ENCODE measurements around the gene BMP6.
"Not testable (repeated sequence)": the region's sequence is repeated elsewhere in the genome, so short reads cannot be mapped to it uniquely, and the experiment has no call there.

Gene BMP6

DNA sequence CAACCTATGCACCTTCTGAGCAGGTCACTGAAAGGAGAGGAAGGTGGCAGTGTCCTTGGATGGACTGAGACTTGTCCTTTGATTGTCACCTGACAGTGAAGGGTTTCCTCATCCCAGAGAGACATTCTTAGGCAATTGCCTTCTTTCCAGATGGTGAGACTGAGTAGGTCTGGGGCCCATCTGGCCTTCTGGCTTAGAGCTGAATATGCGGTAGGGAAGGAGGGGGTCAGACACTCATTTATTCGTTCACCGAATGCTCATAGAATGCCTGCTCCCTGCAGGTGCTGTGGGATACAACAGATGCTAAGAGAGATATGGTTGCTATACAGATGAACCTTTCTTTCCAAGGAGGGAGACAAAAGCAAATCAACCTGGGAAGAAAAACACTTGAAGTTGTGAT is 76.8 kb downstream of the BMP6 start:
- Histone ChIP-seq H3K27me3 (ENCODE audit: low read depth, low read length) (no peaks in the 10 kb centered on the region), H3K9me3 (ENCODE audit: control insufficient read depth in 1 of 2, low read length in 2 of 2) (no peaks in the 10 kb centered on the region), H3K36me3 (ENCODE audit: control insufficient read depth in 1 of 2, insufficient read depth in 2 of 2, low read length in 2 of 2) (no peaks in the 10 kb centered on the region), H3K4me1 (ENCODE audit: control insufficient read depth in 1 of 2, insufficient read depth in 2 of 2, low read length in 2 of 2) (no peaks in the 10 kb centered on the region), H3K4me3 (ENCODE audit: low read depth in 1 of 2, low read length in 2 of 2) (no peak overlapping the region), H3K27ac (ENCODE audit: low read length) (no peak overlapping the region)

DNA sequence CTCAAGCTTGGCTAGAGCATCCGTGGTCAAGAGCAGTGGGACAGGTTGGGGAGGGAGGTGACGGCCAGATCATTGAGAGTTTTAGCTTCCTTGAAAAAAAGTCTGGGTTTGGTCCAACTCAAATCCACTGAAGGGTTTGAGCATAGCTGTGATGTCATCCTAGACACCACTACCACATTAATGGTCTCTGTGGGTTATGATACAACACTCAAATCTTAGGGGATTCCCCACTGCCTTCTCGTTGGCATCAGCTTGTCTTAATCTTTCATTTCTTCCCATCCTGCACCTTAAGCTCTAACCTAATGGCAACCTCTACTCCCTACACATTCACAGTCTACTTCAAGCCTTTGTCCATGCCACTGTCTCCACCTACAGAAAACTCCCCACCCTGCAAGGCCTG is 77.3 kb downstream of the BMP6 start:
- Histone ChIP-seq H3K4me3 (ENCODE audit: low read depth in 1 of 2, low read length in 2 of 2) (no peak overlapping the region), H3K27me3 (ENCODE audit: low read depth, low read length) (no peaks in the 10 kb centered on the region), H3K4me1 (ENCODE audit: control insufficient read depth in 1 of 2, insufficient read depth in 2 of 2, low read length in 2 of 2) (no peaks in the 10 kb centered on the region), H3K36me3 (ENCODE audit: control insufficient read depth in 1 of 2, insufficient read depth in 2 of 2, low read length in 2 of 2) (no peaks in the 10 kb centered on the region), H3K9me3 (ENCODE audit: control insufficient read depth in 1 of 2, low read length in 2 of 2) (no peaks in the 10 kb centered on the region), H3K27ac (ENCODE audit: low read length) (no peak overlapping the region)

DNA sequence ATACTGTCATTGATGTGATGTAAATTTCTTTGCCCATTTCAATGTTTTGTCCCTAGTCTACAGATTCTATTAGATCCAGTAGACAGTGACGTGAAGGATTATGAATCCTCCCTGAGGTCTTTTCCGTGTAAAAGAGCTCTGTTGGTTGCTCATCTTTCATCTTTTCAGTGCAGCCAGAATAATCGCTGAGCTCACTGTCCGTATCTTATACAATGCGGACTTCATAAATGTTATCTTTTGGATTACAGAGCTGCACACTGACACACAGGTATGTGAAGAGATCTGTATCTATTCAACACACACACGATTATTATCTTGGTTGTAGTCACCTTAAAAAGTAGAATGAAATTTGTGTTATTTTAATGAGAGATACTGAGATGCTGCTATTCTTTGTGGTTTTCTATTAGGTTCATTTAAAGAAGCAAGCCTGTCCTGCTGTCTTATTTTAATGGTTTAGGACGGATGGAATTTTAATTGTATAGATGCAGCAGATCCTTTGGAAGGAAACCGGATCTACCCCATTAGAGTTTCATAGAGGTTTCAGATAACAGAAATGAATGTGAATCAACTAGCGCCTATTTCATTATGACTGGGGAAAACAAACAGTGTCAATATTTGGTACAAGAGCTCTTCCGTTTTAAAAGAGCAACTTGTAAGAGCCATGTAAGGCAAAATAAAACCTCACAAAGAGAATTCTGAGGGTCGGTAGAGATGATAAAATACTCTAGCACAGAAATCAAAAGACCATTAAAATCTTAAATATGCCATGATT is 79.4 kb downstream of the BMP6 start:
- Histone ChIP-seq H3K27ac (ENCODE audit: low read length) (no peak overlapping the region), H3K4me1 (ENCODE audit: control insufficient read depth in 1 of 2, insufficient read depth in 2 of 2, low read length in 2 of 2) (no peaks in the 10 kb centered on the region), H3K4me3 (ENCODE audit: low read depth in 1 of 2, low read length in 2 of 2) (no peak overlapping the region), H3K27me3 (ENCODE audit: low read depth, low read length) (no peaks in the 10 kb centered on the region), H3K9me3 (ENCODE audit: control insufficient read depth in 1 of 2, low read length in 2 of 2) (no peaks in the 10 kb centered on the region), H3K36me3 (ENCODE audit: control insufficient read depth in 1 of 2, insufficient read depth in 2 of 2, low read length in 2 of 2) (no peaks in the 10 kb centered on the region)

DNA sequence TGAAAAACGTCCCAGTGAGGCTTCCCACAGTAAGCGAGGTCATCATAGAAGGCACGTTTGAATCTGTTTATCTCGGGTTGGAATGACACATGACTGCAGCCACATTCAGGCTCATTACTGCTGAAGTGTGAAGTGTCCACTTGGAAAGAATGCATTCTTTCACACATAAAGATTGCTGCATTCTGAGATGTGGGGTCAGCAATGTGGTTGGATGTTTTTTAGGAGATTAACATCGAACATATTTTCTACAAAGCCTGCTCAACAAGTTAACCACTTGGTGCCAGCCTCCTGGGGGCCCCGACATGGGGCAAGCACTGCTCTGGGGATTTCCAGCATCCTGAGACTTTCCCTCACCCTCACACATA is 79.9 kb downstream of the BMP6 start:
- no peaks in the 10 kb centered on the region for H3K4me1 ChIP-seq (ENCODE audit: control insufficient read depth in 1 of 2, insufficient read depth in 2 of 2, low read length in 2 of 2)
- no peaks in the 10 kb centered on the region for H3K27me3 ChIP-seq (ENCODE audit: low read depth, low read length)
- no peaks in the 10 kb centered on the region for H3K36me3 ChIP-seq (ENCODE audit: control insufficient read depth in 1 of 2, insufficient read depth in 2 of 2, low read length in 2 of 2)
- no peaks in the 10 kb centered on the region for H3K9me3 ChIP-seq (ENCODE audit: control insufficient read depth in 1 of 2, low read length in 2 of 2)
- no peak overlapping the region for H3K27ac ChIP-seq (ENCODE audit: low read length)
- no peak overlapping the region for H3K4me3 ChIP-seq (ENCODE audit: low read depth in 1 of 2, low read length in 2 of 2)

DNA sequence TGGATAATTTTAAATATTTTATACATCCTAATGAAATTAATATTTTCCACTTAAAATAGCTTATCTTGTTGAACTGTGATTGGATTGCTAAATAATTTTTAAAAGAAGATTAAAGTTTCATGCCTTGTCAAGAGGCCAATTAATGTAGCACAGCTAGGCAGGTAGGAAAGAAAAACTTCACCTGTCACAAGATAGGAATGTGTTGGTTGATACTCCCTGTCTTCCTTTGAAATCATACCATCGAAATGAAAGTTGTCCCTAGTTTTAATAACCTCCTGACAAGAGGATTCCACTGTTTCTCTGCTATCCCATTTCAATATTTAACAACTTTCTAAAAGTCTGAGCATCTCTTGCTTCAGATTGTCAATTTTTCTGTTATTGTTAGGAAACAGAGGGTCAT is 80.8 kb downstream of the BMP6 start:
- no peaks in the 10 kb centered on the region for H3K27me3 ChIP-seq (ENCODE audit: low read depth, low read length)
- no peak overlapping the region for H3K27ac ChIP-seq (ENCODE audit: low read length)
- no peaks in the 10 kb centered on the region for H3K36me3 ChIP-seq (ENCODE audit: control insufficient read depth in 1 of 2, insufficient read depth in 2 of 2, low read length in 2 of 2)
- H3K4me3 ChIP-seq (ENCODE audit: low read depth in 1 of 2, low read length in 2 of 2): no peak overlapping the region
- H3K4me1 ChIP-seq (ENCODE audit: control insufficient read depth in 1 of 2, insufficient read depth in 2 of 2, low read length in 2 of 2): no peaks in the 10 kb centered on the region
- H3K9me3 ChIP-seq (ENCODE audit: control insufficient read depth in 1 of 2, low read length in 2 of 2): no peaks in the 10 kb centered on the region

DNA sequence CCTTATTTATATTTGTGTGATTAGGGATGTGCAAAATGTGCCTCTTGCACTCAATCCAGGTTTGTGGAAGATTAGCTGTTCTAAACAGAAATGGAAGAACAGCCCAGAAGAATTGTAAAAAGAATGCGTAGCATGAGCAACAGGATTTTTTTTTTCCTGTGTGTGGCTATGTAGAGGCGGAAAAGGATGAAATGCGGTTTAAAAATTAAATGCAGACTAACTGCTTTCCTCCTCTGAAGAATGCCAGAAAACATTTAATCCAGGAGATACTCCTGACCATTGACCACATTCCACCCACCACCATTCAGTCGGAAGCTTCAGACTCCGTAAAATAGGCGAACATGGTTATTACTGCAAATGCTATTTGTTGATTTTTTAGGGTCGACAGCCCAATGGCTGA is 83.4 kb downstream of the BMP6 start:
- Histone ChIP-seq H3K4me1 (ENCODE audit: control insufficient read depth in 1 of 2, insufficient read depth in 2 of 2, low read length in 2 of 2) (no peaks in the 10 kb centered on the region), H3K27ac (ENCODE audit: low read length) (no peak overlapping the region), H3K9me3 (ENCODE audit: control insufficient read depth in 1 of 2, low read length in 2 of 2) (no peaks in the 10 kb centered on the region), H3K27me3 (ENCODE audit: low read depth, low read length) (no peaks in the 10 kb centered on the region), H3K4me3 (ENCODE audit: low read depth in 1 of 2, low read length in 2 of 2) (no peak overlapping the region), H3K36me3 (ENCODE audit: control insufficient read depth in 1 of 2, insufficient read depth in 2 of 2, low read length in 2 of 2) (no peaks in the 10 kb centered on the region)

DNA sequence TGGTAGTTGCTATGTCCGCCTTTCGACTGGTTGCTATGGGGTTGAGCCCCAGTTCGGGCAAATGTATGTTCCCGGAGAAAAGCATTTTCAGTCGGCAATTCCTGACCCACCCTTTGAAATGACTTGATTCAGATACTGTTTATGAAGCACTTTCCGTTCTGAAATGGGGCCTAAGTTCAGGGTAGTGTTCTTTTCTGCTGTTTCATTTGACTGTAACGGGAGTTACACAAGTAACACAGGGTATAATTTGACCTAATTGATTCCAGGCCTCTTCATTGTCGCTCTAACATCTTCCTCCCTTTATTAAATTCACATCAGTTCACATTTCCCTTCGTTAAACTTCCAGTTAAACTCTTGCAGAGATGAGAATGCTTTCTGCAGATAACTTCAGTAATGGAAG is 85.5 kb downstream of the BMP6 start:
- no peaks in the 10 kb centered on the region for H3K4me1 ChIP-seq (ENCODE audit: control insufficient read depth in 1 of 2, insufficient read depth in 2 of 2, low read length in 2 of 2)
- no peak overlapping the region for H3K27ac ChIP-seq (ENCODE audit: low read length)
- H3K27me3 ChIP-seq (ENCODE audit: low read depth, low read length): no peaks in the 10 kb centered on the region
- no peaks in the 10 kb centered on the region for H3K36me3 ChIP-seq (ENCODE audit: control insufficient read depth in 1 of 2, insufficient read depth in 2 of 2, low read length in 2 of 2)
- H3K4me3 ChIP-seq (ENCODE audit: low read depth in 1 of 2, low read length in 2 of 2): no peak overlapping the region
- no peaks in the 10 kb centered on the region for H3K9me3 ChIP-seq (ENCODE audit: control insufficient read depth in 1 of 2, low read length in 2 of 2)

DNA sequence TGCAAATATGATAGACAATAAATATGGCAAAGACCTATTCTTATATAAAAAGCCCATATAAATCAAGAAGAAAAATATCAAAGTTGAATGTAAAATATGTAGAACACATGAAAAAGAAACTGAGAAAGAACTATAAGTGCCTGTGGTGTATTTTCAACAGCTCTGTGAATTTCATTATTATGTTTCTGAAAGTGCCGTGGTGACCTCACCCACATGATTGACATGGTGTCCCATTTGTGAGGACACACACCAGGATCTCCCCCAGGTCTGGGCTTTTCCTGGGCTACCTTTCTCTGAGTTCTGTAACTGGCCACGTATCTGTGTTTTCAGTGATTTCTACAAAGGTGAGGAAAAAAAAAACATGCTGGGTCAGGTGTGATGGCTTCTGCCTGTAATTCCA is 86.7 kb downstream of the BMP6 start:
- Histone ChIP-seq H3K4me1 (ENCODE audit: control insufficient read depth in 1 of 2, insufficient read depth in 2 of 2, low read length in 2 of 2) (no peaks in the 10 kb centered on the region), H3K9me3 (ENCODE audit: control insufficient read depth in 1 of 2, low read length in 2 of 2) (no peaks in the 10 kb centered on the region), H3K27ac (ENCODE audit: low read length) (no peak overlapping the region), H3K36me3 (ENCODE audit: control insufficient read depth in 1 of 2, insufficient read depth in 2 of 2, low read length in 2 of 2) (no peaks in the 10 kb centered on the region), H3K4me3 (ENCODE audit: low read depth in 1 of 2, low read length in 2 of 2) (no peak overlapping the region), H3K27me3 (ENCODE audit: low read depth, low read length) (no peaks in the 10 kb centered on the region)

DNA sequence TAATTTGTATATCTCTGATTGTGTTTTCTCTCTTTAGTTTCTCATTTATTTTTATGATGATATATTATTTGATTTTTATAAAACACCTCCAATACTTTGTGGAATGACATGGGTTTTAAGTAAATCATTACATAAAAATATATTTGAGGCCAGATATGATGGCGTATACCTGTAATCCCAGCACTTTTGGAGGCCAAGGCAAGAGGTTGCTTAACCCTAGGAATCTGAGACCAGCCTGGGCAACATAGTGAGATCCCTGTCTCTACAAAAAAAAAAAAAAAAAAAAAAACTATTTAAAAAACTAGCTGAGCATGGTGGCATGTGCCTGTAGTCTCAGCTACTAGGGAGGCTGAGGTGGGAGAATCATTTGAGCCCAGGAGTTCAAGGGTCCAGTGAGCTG is 87.3 kb downstream of the BMP6 start:
- Histone ChIP-seq H3K36me3 (ENCODE audit: control insufficient read depth in 1 of 2, insufficient read depth in 2 of 2, low read length in 2 of 2) (no peaks in the 10 kb centered on the region), H3K4me1 (ENCODE audit: control insufficient read depth in 1 of 2, insufficient read depth in 2 of 2, low read length in 2 of 2) (no peaks in the 10 kb centered on the region), H3K4me3 (ENCODE audit: low read depth in 1 of 2, low read length in 2 of 2) (no peak overlapping the region)

DNA sequence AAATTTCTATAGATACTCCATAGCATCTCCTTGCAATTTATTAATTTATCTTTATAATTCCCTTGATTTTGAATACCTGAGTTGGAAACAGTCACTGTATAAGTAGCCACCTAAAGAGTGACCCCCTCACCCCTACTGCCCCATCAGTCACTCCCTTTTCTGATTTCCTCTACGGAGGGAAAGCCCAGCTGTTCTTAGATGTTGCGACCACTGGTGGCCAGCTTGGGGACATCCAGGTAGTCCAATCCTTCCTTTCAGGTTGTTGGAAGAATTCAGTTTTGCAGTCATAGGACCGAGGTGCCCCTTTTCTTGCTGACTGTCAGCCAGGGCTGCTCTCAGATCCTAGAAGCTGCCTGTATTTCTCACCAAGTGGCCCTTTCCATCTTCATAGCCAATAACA is 87.8 kb downstream of the BMP6 start:
- no peak overlapping the region for H3K27ac ChIP-seq (ENCODE audit: low read length)
- no peak overlapping the region for H3K4me3 ChIP-seq (ENCODE audit: low read depth in 1 of 2, low read length in 2 of 2)
- H3K4me1 ChIP-seq (ENCODE audit: control insufficient read depth in 1 of 2, insufficient read depth in 2 of 2, low read length in 2 of 2): no peaks in the 10 kb centered on the region
- H3K27me3 ChIP-seq (ENCODE audit: low read depth, low read length): no peaks in the 10 kb centered on the region
- no peaks in the 10 kb centered on the region for H3K36me3 ChIP-seq (ENCODE audit: control insufficient read depth in 1 of 2, insufficient read depth in 2 of 2, low read length in 2 of 2)
- no peaks in the 10 kb centered on the region for H3K9me3 ChIP-seq (ENCODE audit: control insufficient read depth in 1 of 2, low read length in 2 of 2)

More for the DNA sequence above, 87.3 kb downstream of the BMP6 start:
- H3K27ac ChIP-seq (ENCODE audit: low read length): no peak overlapping the region
- no peaks in the 10 kb centered on the region for H3K9me3 ChIP-seq (ENCODE audit: control insufficient read depth in 1 of 2, low read length in 2 of 2)
- no peaks in the 10 kb centered on the region for H3K27me3 ChIP-seq (ENCODE audit: low read depth, low read length)

DNA sequence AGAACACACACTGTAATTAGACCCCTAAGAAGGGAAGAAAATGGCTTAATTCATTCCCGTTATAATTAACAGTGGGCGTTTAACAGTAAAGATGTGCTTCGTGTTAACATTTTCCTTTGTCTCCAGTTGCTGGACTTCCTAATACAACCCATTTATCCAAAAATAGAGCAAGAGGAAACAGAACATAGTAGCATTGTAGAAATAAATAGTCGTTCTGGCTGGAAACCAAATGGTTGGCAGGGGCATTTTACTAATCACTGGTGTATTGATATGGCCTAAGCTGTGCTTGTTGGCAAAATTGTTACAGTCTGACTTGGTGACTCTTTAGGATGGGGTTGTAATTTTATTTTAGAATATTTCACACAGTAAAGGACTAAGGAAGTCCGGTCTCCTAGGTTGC is 89.8 kb downstream of the BMP6 start:
- Histone ChIP-seq H3K27me3 (ENCODE audit: low read depth, low read length) (no peaks in the 10 kb centered on the region), H3K4me3 (ENCODE audit: low read depth in 1 of 2, low read length in 2 of 2) (no peak overlapping the region), H3K36me3 (ENCODE audit: control insufficient read depth in 1 of 2, insufficient read depth in 2 of 2, low read length in 2 of 2) (no peaks in the 10 kb centered on the region), H3K4me1 (ENCODE audit: control insufficient read depth in 1 of 2, insufficient read depth in 2 of 2, low read length in 2 of 2) (no peaks in the 10 kb centered on the region), H3K27ac (ENCODE audit: low read length) (no peak overlapping the region), H3K9me3 (ENCODE audit: control insufficient read depth in 1 of 2, low read length in 2 of 2) (no peaks in the 10 kb centered on the region)

DNA sequence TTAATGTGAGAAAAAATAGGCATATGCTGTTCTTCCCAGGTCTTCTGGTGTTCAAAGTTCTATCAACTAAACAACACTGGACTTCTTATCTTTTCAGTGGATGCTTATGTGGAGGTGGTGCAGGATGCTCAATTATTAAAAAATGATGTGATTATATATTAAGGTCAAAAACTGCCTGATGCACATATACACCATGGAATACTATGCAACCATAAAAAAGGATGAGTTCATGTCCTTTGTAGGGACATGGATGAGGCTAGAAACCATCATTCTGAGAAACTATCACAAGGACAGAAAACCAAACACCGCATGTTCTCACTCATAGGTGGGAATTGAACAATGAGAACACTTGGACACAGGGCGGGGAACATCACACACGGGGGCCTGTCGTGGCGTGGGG is 91.3 kb downstream of the BMP6 start:
- H3K27me3 ChIP-seq (ENCODE audit: low read depth, low read length); H3K4me1 ChIP-seq (ENCODE audit: control insufficient read depth in 1 of 2, insufficient read depth in 2 of 2, low read length in 2 of 2); H3K27ac ChIP-seq (ENCODE audit: low read length); H3K36me3 ChIP-seq (ENCODE audit: control insufficient read depth in 1 of 2, insufficient read depth in 2 of 2, low read length in 2 of 2); H3K9me3 ChIP-seq (ENCODE audit: control insufficient read depth in 1 of 2, low read length in 2 of 2); H3K4me3 ChIP-seq (ENCODE audit: low read depth in 1 of 2, low read length in 2 of 2): not testable (repeated sequence)

Data from muscle layer of duodenum (tissue), 2 donors.